C4-2B (cell line): ENCODE data around the gene PCDH9.

Experiments used
- CTCF ChIP-seq: fragments of 450-650 bp; conservative IDR thresholded peaks from 2 replicates; pipeline ENCODE4 v1.5.1; 2017; ENCODE audit warnings: mild to moderate bottlenecking
- ZFX ChIP-seq: fragments of 450-650 bp; IDR thresholded peaks from 2 replicates; pipeline ENCODE4 v1.6.1; 2017

DNA sequence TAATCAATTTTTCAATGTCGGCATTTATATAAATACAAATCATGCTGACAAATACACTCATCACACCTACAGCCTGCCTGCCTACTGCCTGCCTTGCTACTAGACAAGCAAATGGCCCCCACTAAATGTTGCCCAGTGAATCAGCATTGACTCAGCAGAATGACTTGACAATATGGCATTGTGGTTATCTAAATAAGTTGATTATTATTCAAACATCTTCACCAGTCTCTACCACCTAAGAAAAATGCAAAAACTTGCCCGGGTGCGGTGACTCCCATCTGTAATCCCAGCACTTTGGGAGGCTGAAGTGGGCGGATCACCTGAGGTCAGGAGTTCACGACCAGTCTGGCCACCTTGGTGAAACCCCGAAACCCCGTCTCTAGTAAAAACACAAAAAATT is 296.1 kb downstream of the PCDH9 start:
- TF ChIP-seq CTCF (no peak), ZFX (no peak)
